Tibial nerve (tissue), 4 donors: ENCODE measurements around the gene ECHS1. TPM values are rescaled to one million over a fixed set of nuclear protein-coding genes. Genes with fewer than 3 reads are reported as not detected.

Source experiments
- DNase-seq, 2 donors: peaks; one replicate each; pipeline ENCODE4 v3.0.0-alpha.2; 2019; ENCODE audit warnings: low spot score in 2 of 2
- H3K27ac ChIP-seq, 4 donors: fragments of 200-600 bp; sonication (generic) in 3 of 4; one replicate each; pipeline ENCODE4 v1.5.1; 2017 to 2019; ENCODE audit warnings: mild to moderate bottlenecking in 1 of 4
- H3K27me3 ChIP-seq, 2 donors: fragments of 200-600 bp; sonication (generic) in 1 of 2; one replicate each; pipeline versions ENCODE4 v1.5.1 to v1.6.0; 2017 to 2019
- H3K36me3 ChIP-seq, 3 donors: fragments of 200-600 bp; sonication (generic); one replicate each; pipeline ENCODE4 v1.5.1; 2018 to 2019
- H3K4me1 ChIP-seq, 4 donors: fragments of 200-600 bp; sonication (generic) in 3 of 4; one replicate each; pipeline ENCODE4 v1.5.1; 2017 to 2019
- H3K4me3 ChIP-seq, 4 donors: fragments of 200-600 bp; sonication (generic) in 3 of 4; one replicate each; pipeline ENCODE4 v1.5.1; 2017 to 2019; ENCODE audit warnings: mild to moderate bottlenecking in 1 of 4, moderate library complexity in 1 of 4
- H3K9me3 ChIP-seq, 4 donors: fragments of 200-600 bp; sonication (generic) in 3 of 4; one replicate each; pipeline ENCODE4 v1.5.1; 2017 to 2019
- CTCF ChIP-seq, 5 experiments: fragments of 200-600 bp in 3 of 5; fragments of 450-650 bp in 2 of 5; sonication (generic) in 3 of 5; IDR thresholded peaks; one replicate each; pipeline ENCODE4 v1.5.1; 2016 to 2019; ENCODE audit warnings: antibody characterized with exemption in 5 of 5, mild to moderate bottlenecking in 3 of 5, moderate library complexity in 2 of 5
- EP300 ChIP-seq, 2 donors: sonication (generic); formaldehyde crosslinking; IDR thresholded peaks; one replicate each; pipeline ENCODE4 v1.6.1; 2017; ENCODE audit warnings: antibody characterized with exemption in 2 of 2, mild to moderate bottlenecking in 1 of 2
- POLR2A ChIP-seq, 2 donors: fragments of 450-650 bp; IDR thresholded peaks; one replicate each; pipeline ENCODE4 v1.6.1; 2017; ENCODE audit warnings: antibody characterized with exemption in 2 of 2, mild to moderate bottlenecking in 2 of 2, moderate library complexity in 2 of 2
- WGBS, 2 donors: methylation state at CpG; one replicate each; pipeline ENCODE4 v1.1.5; 2018; 5-methylcytosine and 5-hydroxymethylcytosine counted together
- total RNA-seq, 4 donors: library from RNA; depleted of rRNA; stranded (reverse); fragments of >200 nt; gene quantifications; one replicate each; pipeline ENCODE4 v1.1.0, GENCODE V29; 2016

The ECHS1 gene
- total RNA-seq, 4 donors from 2014 or later: 70.5 to 104 (median 76.4) TPM

DNA sequence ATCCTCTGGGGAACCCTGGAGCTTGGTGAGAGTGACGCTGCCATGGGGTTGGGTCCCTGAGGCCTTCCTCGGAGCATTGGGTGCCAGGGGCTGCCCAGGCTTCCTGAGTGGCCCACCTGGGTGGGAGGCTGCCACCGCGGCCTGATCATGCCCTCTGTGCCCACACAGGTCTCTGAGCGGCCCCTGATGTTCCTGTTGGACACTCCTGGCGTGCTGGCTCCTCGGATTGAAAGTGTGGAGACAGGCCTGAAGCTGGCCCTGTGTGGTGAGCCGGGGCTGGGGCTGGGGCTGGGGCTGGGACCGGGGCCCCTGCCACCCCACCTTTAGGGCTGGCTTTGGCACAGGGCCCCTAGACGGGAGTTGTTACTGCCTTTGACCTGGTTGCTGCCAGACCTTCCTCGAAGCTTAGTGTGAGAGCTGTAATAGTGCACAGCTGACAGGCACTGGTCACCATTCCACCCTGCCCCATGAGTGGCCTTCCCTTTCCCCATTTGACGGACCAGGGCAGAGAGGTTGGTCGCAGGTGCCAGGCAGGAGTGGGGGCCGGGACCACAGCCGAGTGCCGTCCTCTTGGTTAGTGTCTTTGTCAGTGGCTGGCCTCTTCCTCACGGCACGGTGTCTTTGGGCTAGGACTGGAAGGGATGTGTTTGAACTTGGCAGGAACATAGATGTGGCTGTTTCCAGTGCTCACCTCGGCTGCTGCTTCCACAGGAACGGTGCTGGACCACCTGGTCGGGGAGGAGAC lies 29.0 kb upstream of the ECHS1 start:
- Histone ChIP-seq H3K4me3 (no peak overlapping the region), H3K27ac (no peak overlapping the region), H3K4me1 (peaks cover 0 to 3% (median 0%) of the 10 kb centered on the region in 4 donors), H3K27me3 (no peaks in the 10 kb centered on the region), H3K36me3 (peaks cover 2 to 96% (median 31%) of the 10 kb centered on the region in 3 donors), H3K9me3 (no peaks in the 10 kb centered on the region)
- WGBS, 2 donors: 96 to 97% methylated on average over 17 to 21 of the region's 21 CpGs
- DNase-seq: no peak
- TF ChIP-seq POLR2A (IDR thresholded peaks at IDR 0.05): no peak
- TF ChIP-seq EP300 (IDR thresholded peaks at IDR 0.05): no peak
- no peak for TF ChIP-seq CTCF (IDR thresholded peaks at IDR 0.05)

- no peak for DNase-seq
- H3K36me3 ChIP-seq: peaks cover 2 to 96% (median 31%) of the 10 kb centered on the region in 3 donors
- no peaks in the 10 kb centered on the region for H3K27me3 ChIP-seq
- H3K9me3 ChIP-seq: no peaks in the 10 kb centered on the region
- H3K27ac ChIP-seq: no peak overlapping the region
- 91 to 93% methylated on average over 12 of the region's 12 CpGs for WGBS, 2 donors
- no peak for TF ChIP-seq CTCF (IDR thresholded peaks at IDR 0.05)
- TF ChIP-seq EP300 (IDR thresholded peaks at IDR 0.05): no peak
- TF ChIP-seq POLR2A (IDR thresholded peaks at IDR 0.05): no peak
- no peak overlapping the region for H3K4me3 ChIP-seq
- peaks cover 0 to 3% (median 0%) of the 10 kb centered on the region in 4 donors for H3K4me1 ChIP-seq
Observed at GRCh38 chr10:133401500-133401899, 28.3 kb upstream of the ECHS1 start.

- 84% methylated on average over 10 of the region's 10 CpGs for WGBS, 2 donors
- no peak overlapping the region for H3K27ac ChIP-seq
- DNase-seq: no peak
- peaks cover 0 to 6% (median 1%) of the 10 kb centered on the region in 4 donors for H3K4me1 ChIP-seq
- H3K27me3 ChIP-seq: no peaks in the 10 kb centered on the region
- TF ChIP-seq POLR2A (IDR thresholded peaks at IDR 0.05): no peak
- no peak for TF ChIP-seq EP300 (IDR thresholded peaks at IDR 0.05)
- no peak for TF ChIP-seq CTCF (IDR thresholded peaks at IDR 0.05)
- no peak overlapping the region for H3K4me3 ChIP-seq
- peaks cover 2 to 97% (median 31%) of the 10 kb centered on the region in 3 donors for H3K36me3 ChIP-seq
- H3K9me3 ChIP-seq: no peaks in the 10 kb centered on the region
Observed at GRCh38 chr10:133400624-133401424, 27.7 kb upstream of the ECHS1 start.

- Histone ChIP-seq H3K4me3 (no peak overlapping the region), H3K9me3 (no peaks in the 10 kb centered on the region), H3K27me3 (no peaks in the 10 kb centered on the region), H3K36me3 (peaks cover 2 to 83% (median 31%) of the 10 kb centered on the region in 3 donors), H3K27ac (no peak overlapping the region), H3K4me1 (peaks cover 0 to 20% (median 10%) of the 10 kb centered on the region in 4 donors)
- WGBS, 2 donors: 95% methylated on average over 14 to 19 of the region's 19 CpGs
- no peak for DNase-seq
- TF ChIP-seq EP300 (IDR thresholded peaks at IDR 0.05) (no peak), CTCF (IDR thresholded peaks at IDR 0.05) (no peak), POLR2A (IDR thresholded peaks at IDR 0.05) (no peak)
Observed at GRCh38 chr10:133399123-133399601, 26.0 kb upstream of the ECHS1 start.
